Head of caudate nucleus (tissue), 42 donors: ENCODE measurements around the gene MYBPC2.
A peak's percentile ranks its signal among the peaks of the same experiment; 100 is the strongest.

Experiments used
- DNase-seq, 42 donors: peaks; one replicate each; pipeline versions ENCODE4 v3.0.0 to v3.0.0-alpha.2; 2020 to 2021; ENCODE audit warnings: mixed read lengths in 7 of 42
- intact Hi-C: fragments of 100-400 bp; cut with DNase I; formaldehyde crosslinking; loops from one replicate; pipeline ENCODE4 v1.15.0; 2022

MYBPC2 gene

DNA sequence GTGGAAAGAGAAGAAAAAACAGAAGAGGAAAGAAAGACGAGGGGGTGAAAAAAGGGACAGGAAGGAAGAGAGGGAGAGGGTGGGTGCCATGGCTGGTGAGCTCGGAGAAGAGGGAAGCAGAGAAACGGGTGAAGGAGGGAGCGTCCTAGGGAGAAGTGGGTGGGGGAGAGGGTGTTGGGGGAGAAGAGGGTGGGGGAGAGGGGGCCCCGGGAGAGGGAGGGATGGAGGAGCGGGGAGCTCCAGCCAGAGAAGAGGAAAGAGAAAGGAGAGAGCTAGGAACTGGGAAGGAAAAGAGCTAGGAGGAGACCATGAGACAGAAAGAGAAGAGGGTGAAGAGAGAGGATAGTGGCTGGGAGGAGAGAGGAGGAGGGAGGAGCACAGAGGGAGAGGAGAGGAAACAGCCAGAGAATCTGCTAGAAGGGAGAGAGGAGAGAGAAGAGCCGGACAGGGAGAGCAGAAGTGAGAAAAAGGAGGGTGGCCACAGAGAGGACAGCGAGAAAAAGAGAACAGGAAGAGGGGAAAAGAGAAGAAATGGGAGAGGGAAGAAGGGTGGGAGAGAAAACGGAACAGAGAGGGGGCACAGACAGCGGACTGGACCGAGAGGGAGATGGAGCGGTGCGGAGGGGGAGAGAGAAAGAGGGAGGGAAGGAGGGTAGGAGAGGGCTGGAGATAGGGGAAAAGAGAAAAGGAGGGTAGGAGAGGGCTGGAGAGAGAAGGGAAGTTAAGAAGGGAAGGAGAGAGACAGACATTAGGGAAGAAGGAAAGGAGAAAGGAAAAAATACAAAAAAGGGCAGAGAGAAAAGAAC is 55.9 kb downstream of the MYBPC2 start:
- DNase-seq: peak in 2 of 42 donors; percentile 18 to 22
- intact Hi-C loops: no loop called here

DNA sequence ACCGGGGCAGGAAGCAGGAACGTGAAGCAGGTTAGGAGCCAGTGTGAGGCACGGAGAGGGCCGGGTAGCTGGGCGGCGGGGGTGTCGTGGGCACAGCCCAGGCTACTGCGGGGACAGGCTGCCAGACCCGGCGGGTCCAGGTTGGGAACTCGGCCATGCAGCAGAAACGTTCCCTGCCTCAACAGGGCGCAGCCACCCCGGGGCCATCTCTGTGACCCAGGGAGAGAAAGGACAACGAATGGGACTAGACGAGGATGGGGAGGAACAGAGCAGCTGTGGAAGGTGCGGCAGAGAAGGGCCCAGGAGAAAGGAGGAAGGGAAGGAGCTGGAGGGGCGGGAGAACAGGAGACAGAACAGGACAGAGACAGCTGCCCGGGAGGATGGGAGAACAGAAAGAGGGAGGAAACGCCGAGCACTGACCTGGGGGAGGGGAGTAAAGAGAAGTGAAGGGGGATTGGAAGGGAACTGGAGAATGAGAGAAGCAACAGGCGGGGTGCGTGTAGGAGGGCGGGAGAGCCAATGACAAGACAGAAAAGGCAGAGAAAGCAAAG is 56.8 kb downstream of the MYBPC2 start:
- intact Hi-C loops: no loop called here
- peak in 10 of 42 donors; percentile 14 to 66 (median 36) for DNase-seq

DNA sequence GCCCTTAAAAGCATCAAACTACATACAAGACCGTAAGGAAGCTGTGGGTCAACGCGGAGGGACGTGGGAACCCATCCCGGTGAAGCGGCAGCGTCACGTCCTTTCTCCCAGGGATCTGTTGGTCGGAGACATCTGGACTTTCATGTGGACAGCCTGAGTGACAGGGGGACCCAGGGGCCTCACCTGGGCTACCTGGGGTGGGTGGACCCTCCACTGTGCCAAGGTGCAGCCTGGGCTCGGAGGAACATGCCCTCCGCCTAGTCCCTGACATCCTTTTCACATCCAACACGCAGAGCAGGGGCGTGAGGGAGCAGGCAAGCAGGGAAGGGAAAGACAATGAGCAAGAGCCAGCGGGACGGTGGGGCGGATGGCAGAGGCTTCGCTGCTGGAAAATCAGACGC is 57.7 kb downstream of the MYBPC2 start:
- DNase-seq: peak in 2 of 42 donors; percentile 34 to 54
- intact Hi-C loops: no loop called here

DNA sequence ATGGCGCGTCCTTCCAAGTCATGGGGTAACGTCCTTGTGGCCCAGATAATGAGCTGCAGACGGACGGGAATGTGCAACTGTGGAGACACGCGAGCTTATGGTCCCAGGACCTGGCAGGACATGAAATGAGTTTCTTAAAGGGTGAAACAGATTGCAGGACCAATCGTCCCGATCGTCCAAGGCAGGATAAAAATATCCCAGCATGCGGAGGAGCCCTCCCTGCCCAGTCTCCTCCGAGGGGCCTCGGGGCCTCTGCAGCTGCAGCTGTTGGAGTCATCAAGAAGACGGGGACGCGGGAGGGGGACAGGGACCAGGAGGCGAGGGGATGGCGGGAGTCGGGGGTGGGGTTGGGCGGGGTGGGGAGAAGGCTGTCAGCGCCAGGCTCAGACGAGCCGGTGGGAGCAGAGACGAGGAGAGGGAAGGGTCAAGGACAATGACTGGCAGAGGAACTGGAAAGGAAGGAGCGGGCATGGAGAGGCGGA is 58.3 kb downstream of the MYBPC2 start:
- DNase-seq: peak in 23 of 42 donors; percentile 30 to 74 (median 57)
- intact Hi-C loops: no loop called here

DNA sequence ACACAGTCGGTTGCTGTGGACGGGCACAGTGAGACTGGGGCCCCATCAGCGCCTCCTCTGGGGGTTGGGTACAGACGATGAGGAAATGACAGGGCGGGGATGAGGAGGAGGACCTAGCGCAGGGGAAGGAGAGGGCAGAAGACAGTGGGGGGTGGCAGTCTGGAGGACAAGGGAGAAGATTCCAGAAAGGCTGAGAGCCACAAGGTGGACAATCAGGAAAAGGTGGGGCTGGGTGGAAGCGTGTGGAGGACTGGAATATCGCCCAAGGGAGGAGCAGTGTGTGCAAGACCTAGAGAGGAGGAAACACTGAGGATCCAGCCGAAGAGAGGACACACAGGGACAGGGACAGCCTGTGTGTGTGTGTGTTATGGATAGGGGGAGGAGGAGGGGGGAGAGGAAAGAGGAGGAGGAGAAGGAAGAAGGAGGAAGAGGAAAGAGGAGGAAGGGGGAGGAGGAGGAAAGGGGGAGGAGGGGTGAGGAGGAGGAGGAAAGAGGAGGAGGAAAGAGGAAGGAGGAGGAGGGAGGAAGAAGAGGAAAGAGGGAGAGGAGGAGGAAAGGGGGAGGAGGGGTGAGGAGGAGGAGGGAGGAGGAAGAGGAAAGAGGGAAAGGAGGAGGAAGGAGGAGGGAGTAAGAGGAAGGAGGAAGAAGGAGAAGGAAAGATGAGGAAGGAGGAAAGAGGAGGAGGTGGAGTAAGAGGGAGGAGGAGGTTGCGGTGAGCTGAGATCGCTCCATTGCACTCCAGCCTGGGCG is 59.8 kb downstream of the MYBPC2 start:
- intact Hi-C loops: no loop called here
- peak in 16 of 42 donors; percentile 33 to 75 (median 46) for DNase-seq

DNA sequence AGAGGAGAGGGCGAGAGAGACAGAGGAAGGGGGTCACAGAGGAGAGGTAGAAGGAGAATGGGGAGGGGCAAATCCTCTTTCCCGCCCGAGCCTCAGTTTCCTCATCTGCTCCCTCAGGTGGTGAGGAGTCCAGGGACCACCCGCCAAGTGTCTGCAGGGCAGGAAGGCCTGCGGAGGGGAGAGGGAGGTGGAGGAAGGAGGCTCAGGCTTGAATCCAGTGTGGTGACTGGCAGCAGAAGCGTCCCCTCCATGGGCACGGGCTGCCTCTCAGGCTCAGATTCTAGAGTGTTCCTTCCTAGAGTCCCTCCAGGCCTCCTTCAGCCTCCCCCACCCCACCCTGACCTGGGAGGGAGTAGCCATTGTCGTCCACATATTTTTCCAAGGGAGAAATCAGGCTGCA is 60.5 kb downstream of the MYBPC2 start:
- intact Hi-C loops: no loop called here
- peak in 1 of 42 donors; percentile 12 for DNase-seq

DNA sequence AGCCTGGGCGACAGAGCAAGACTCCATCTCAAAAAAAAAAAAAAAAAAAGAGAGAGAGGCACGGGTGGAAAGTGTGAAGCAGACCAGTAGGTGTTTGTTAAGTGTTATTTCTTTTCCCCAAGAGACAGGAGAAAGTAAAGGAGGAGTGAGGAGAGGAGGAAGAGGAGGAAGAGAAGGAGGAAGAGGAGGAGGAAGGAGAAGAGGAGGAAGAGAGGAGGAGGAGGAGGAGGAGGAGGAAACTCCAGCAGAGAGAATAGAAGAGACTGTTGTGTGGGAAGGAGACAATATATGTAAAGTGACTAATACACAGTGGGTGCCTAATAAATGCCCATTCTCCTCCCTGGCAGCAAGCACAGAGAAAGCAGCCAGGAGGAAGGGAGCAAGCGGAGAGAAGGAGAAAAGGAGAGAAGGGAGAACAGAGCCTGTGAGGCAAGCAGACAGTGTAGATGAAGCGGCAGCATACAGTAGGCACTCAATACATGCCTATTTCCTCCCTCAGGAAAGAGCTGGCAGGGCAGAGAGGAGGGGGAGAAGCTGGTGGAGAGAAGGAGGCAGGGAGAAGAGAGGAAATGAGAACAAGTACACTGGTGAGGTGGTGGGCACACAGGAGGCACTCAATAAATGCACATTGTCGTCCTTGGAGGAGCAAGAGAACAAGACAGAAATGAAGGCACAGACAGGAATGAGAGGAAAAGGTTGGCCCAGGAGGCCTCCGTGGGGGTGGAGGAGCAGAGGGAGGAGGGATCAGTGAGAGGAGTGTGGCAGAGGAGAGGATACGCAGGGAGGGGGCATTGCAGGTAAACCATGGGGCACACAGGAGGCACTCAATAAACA is 61.7 kb downstream of the MYBPC2 start:
- DNase-seq: peak in 1 of 42 donors; percentile 3
- intact Hi-C loops: no loop called here

DNA sequence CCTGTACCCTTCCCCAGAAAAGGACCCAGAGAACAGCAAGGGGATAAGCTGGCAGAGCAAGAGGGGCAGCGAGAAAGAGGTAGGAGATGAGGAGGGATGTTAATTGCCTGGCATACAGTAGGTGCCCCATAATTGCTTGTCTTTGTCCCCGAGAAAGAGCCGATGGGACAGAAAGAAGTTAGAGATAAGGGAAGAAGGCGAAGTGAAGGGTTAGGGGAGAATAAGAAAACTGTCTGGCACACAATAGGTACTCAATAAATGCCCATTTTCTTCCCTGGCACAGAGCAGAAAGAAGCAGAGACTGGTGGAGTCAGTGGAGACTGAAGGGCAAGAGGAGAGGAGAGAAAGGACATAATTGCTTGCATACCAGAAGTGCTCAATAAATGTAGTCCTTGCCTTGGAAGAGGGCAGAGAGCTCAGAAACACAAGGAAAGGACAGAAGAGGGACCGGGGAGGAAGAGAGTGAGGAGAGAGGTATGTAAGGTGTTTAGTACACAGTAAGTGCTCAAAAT is 62.4 kb downstream of the MYBPC2 start:
- no peak for DNase-seq
- intact Hi-C loops: no loop called here

DNA sequence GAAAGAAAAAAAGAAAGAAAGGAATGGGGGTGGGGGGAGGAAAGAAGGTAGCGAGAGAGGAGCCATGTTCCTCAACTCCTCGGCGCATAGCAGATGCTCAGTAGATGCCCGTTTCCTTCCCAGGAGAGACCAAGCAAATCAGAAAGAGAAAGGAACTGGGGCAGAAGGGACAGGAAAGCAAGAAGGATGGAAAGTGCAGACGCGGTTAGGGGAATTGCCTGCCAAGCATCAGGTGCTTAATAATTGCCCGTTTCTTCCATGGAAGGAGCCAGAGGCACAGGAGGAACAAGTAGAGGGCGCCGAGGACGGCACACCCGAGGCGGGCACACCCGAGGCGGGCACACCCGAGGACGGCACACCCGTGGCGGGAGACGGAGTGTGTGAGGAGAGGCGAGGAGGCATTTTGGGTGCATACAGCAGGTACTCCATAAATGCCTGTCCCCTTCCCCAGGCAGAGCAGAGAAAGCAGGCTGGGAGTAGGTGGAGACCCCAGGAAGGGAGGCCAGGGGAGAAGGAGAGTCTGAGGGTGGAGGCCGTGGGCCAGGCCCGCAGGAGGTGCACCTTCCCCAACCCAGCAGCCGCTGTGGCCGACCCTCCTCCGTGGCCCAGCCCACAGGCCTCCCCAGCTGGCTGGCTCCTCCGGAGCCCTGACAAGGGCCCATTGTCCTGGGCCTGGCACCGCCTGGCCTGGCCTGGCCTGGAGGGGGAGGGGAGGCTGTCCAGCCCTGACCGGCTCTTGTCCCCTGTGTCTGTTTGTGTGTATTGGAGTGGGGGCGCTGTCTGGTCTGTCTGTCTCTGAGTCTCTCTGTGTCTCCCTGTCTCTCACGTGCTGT is 63.7 kb downstream of the MYBPC2 start:
- intact Hi-C loops: no loop called here
- peak; percentile 85 to 98 (median 94) for DNase-seq

DNA sequence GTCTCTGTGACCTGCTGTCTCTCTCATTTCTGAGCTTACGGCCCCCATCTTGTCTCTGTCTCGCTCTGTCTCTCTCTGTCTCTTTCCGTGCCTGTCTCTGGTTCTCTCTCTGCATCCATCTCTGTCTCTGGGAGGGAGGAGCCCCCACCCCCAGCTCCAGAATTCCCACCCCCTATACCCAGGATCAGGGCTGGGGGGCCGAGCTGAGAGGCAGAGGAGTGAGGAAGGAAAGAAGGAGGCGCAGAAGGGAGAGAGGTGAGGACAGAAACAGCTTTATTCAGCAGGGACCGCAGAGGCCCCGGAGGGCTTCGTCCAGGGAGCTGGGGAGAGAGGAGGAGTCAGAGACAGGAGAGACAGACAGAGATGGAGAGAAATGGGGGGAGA is 64.3 kb downstream of the MYBPC2 start:
- DNase-seq: no peak
- intact Hi-C loops: no loop called here

DNA sequence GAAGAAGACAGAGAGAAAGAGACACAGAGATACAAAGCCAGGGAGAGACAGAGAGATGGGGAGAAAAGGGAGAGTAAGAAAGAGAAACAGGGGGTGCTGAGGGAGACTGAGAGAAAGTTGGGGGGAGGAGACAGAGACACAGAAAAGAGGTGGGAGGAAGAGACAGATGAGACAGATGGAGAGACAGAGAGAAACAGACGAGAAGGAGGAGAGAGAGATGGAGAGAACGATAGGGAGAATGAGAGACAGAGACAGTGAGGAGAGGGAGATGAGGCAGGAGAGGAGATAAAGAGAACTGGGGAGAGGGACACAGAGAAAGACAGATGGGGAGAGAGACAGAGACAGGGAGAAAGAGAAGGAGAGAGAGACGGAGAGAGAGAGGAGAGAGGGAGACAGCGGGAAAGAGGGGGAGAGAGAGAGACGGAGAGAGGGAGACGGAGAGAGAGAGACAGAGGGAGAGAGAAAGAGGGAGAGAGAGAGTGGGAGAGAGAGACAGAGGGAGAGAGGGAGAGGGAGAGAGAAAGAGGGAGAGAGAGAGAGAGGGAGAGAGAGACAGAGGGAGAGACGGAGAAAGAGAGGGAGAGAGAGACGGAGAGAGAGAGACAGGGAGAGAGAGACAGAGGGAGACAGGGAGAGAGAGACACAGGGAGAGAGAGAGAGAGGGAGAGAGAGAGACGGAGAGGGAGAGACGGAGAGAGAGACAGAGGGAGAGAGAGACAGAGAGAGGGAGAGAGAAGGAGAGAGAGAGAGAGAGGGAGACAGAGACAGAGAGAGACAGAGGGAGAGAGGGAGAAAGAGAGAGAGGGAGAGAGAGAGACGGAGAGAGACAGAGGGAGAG is 65.7 kb downstream of the MYBPC2 start:
- intact Hi-C loops: no loop called here
- DNase-seq: no peak

DNA sequence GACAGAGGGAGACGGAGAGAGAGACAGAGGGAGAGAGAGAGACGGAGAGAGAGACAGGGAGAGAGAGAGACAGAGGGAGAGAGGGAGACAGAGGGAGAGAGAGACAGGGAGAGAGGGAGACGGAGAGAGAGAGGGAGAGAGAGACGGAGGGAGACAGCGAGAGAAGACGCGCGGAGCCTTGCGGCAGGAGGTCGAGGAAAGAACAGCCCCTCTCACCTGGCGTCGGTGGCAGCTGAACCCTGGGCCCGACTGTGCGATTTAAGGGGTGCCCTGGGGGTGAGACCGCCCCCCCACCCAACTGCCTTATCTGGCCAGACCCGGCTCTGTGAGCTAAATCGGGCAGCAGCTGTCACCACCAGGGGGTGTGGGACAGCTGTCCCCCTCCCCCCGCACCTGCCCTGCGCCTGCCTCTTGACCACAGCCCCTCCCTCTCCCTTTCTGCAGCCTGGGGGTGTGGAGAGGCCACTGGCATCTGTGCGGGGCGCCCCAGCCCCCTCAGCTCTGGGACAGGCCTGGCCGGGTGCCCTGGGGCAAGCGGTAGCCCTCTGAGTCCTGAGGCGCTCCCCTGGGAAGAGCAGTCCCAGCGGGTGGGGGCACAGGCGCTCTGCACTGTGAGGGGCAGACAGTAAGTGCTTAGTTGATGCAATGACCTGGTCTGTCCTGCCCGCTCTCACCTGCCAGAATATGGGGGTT is 67.5 kb downstream of the MYBPC2 start:
- peak in 30 of 42 donors; percentile 49 to 82 (median 65) for DNase-seq
- intact Hi-C loops: no loop called here

DNA sequence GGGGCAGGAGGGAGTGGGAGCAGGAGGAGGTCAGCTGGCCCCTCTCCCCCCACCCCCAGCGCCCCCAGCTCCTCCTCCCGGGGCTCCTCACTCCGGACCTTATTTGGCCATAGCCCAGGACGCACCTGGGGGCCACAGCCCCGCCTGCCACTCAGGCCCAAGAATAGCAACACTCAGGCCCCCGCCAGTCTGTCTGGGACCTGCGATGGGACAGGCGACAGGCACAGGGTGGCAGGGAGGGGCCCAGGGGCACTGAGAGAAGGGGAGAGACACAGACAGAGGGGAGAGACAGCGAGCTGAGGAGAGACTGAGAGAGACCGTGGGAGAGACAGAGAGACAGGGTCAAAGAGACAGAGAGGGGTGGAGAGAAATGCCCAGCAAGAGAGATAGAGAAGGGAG is 68.1 kb downstream of the MYBPC2 start:
- no peak for DNase-seq
- intact Hi-C loops: no loop called here

DNA sequence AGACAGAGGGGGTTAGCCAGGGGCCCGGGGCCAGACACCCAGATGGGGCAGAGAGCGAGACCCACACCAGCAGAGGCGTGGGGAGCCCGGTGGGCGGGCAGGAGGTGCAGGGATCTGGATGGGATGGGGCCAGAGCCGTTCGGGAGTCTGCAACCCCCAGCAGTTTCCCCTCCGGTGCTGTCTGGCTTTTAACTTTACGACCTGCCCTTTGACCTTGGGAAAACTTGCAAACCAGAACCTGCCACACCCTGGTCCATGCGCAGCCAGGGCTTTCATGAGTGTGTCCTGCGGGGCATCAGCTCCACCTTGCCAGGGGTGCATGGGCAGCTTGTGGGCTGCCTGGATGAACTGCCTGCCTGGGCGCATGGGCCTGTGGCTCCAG is 68.5 kb downstream of the MYBPC2 start:
- DNase-seq: no peak
- intact Hi-C loops: no loop called here

DNA sequence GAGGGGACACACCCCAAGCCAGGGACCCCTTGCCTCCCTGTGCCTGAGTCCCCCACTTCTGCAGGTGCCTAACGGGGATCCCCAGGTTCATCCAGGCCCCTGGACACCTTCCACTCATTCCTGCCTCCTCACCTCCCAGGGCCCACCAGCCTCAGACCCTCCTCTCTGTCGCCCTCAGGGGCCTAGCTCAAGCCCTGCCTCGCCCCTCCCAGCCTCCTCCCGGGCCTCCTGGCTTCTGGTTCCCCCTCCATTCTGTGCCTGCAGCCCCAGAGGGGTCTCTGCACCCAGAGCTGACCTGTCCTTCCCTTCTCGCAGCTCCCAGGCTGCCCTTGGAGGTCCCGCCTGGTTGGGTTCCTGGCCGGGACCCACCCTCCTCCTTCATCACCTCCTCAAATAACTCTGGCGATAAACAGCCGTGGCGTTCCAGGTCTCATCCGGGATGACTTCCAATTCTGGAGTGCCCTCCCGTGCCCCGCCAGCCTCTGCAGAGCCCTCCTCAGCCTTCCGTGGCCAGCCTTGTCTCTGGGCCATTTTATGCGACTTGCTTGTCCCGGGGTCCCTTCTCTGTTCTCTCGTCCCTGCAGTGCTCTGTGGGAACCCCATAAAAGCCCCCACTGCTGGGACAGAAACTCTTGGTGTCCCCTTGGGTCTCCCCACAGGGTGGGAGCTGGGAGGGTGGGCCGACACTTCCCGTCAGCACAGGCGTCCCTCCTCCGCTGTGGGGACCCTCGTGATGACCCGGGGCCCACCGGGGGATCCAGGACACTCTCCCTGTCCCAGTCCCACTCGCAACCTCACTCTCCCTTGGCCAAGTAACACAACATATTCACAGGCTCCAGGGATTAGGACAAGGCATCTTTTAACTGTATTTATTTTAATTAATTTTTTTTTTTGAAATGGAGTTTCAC is 69.1 kb downstream of the MYBPC2 start:
- intact Hi-C loops: no loop called here
- DNase-seq: no peak
